HepG2 (cell line): ENCODE results near the gene KCTD6. TPM values are rescaled to one million over a fixed set of nuclear protein-coding genes. Genes with fewer than 3 reads are reported as not detected.

Experiments
- AKNA ChIP-seq: sonication (generic); formaldehyde crosslinking; IDR thresholded peaks from 2 replicates; pipeline ENCODE4 v1.4.0; 2020; ENCODE audit warnings: missing genetic modification reagents, borderline replicate concordance
- DBP ChIP-seq: sonication (generic); formaldehyde crosslinking; IDR thresholded peaks from 2 replicates; pipeline ENCODE4 v1.4.0; 2020; ENCODE audit warnings: missing genetic modification reagents; ENCODE audit errors: not compliant biosample characterization
- NR0B2 ChIP-seq: sonication (generic); formaldehyde crosslinking; IDR thresholded peaks from 2 replicates; pipeline ENCODE4 v1.4.0; 2020; ENCODE audit warnings: mild to moderate bottlenecking, missing genetic modification reagents
- PRDM10 ChIP-seq: sonication (generic); formaldehyde crosslinking; IDR thresholded peaks from 2 replicates; pipeline ENCODE4 v1.4.0; 2020; ENCODE audit warnings: low read depth, missing genetic modification reagents
- SRF ChIP-seq: IDR thresholded peaks from 2 replicates; pipeline ENCODE4 v1.6.1; 2011; ENCODE audit warnings: mild to moderate bottlenecking, low read depth, low read length, moderate library complexity
- ZBED4 ChIP-seq: sonication (generic); formaldehyde crosslinking; IDR thresholded peaks from 2 replicates; pipeline ENCODE4 v1.4.0; 2020; ENCODE audit warnings: missing genetic modification reagents, borderline replicate concordance
- ZBTB42 ChIP-seq: sonication (generic); formaldehyde crosslinking; IDR thresholded peaks from 2 replicates; pipeline ENCODE4 v1.5.0; 2020; ENCODE audit warnings: mild to moderate bottlenecking, missing genetic modification reagents
- ZNF10 ChIP-seq: sonication (generic); formaldehyde crosslinking; IDR thresholded peaks from 2 replicates; pipeline ENCODE4 v1.4.0; 2020; ENCODE audit warnings: mild to moderate bottlenecking, low read depth, missing genetic modification reagents, borderline replicate concordance
- ZNF121 ChIP-seq: sonication (generic); formaldehyde crosslinking; IDR thresholded peaks from 2 replicates; pipeline ENCODE4 v1.5.0; 2020; ENCODE audit warnings: mild to moderate bottlenecking, missing genetic modification reagents
- ZNF766 ChIP-seq: sonication (generic); formaldehyde crosslinking; IDR thresholded peaks from 2 replicates; pipeline ENCODE4 v1.5.0; 2020; ENCODE audit warnings: missing genetic modification reagents, borderline replicate concordance
- ZSCAN5A ChIP-seq: sonication (generic); formaldehyde crosslinking; IDR thresholded peaks from 2 replicates; pipeline ENCODE4 v1.8.0; 2022; ENCODE audit warnings: mild to moderate bottlenecking, missing genetic modification reagents, borderline replicate concordance
- polyA plus RNA-seq, 8 experiments: library from polyadenylated mRNA; depleted of rRNA in 3 of 8; stranded (reverse) in 7 of 8; unstranded in 1 of 8; fragments of >200 nt; fragmentation: Illumina TruSeq in 4 of 8; extraction: Trizol in 4 of 8; gene quantifications; 2 replicates each; pipeline versions ENCODE4 v1.2.1 to v1.2.3, GENCODE V29; 2011 to 2016; ENCODE audit warnings: low read depth in 4 of 8, missing spikeins in 1 of 8, mixed read lengths in 1 of 8; ENCODE audit not compliant: insufficient read depth in 1 of 8
- total RNA-seq, 5 experiments: library from RNA; depleted of rRNA; stranded (reverse); fragments of >200 nt; fragmentation: Illumina TruSeq; extraction: Trizol; gene quantifications; 2 replicates each; pipeline ENCODE4 v1.2.3, GENCODE V29; 2016; ENCODE audit warnings: low read depth in 1 of 5

KCTD6 gene
- total and polyA plus RNA-seq, 2 of the 13 experiments (the other 11 are each of a cell fraction or from before 2014, with no cell fraction given) = 13.4 to 14.2 TPM

GRCh38 chr3:58452176-58452575 lies 39.7 kb upstream of the KCTD6 start (continued):
- TF ChIP-seq PRDM10 (CRISPR knock-in tag) (no peak), ZBED4 (CRISPR knock-in tag) (no peak), DBP (CRISPR knock-in tag) (no peak), SRF (peak; percentile 39; the same call in 1 of the 2 replicates), AKNA (CRISPR knock-in tag) (no peak), ZNF10 (no peak), ZSCAN5A (CRISPR knock-in tag) (no peak), NR0B2 (CRISPR knock-in tag) (no peak), ZNF766 (CRISPR knock-in tag) (no peak), ZNF121 (no peak), ZBTB42 (CRISPR knock-in tag) (no peak)
